Uterus (tissue), 2 donors: ENCODE measurements around the gene ATP13A5.

ENCODE experiments used
- CTCF ChIP-seq, 4 experiments: fragments of 200-600 bp in 2 of 4; fragments of 450-650 bp in 2 of 4; sonication (generic) in 2 of 4; IDR thresholded peaks; one replicate each; pipeline ENCODE4 v1.5.1; 2016 to 2019; ENCODE audit warnings: antibody characterized with exemption in 4 of 4, mild to moderate bottlenecking in 2 of 4, moderate library complexity in 1 of 4
- POLR2A ChIP-seq, 2 donors: fragments of 450-650 bp; IDR thresholded peaks; one replicate each; pipeline ENCODE4 v1.6.1; 2016; ENCODE audit warnings: antibody characterized with exemption in 2 of 2, mild to moderate bottlenecking in 1 of 2, moderate library complexity in 1 of 2

- TF ChIP-seq CTCF (IDR thresholded peaks at IDR 0.05) (no peak), POLR2A (IDR thresholded peaks at IDR 0.05) (no peak)
Observed at GRCh38 chr3:193342551-193342950, 36.0 kb downstream of the ATP13A5 start.
